Testis (tissue), 2 donors: ENCODE measurements around the gene OR5P2.
"Not testable (repeated sequence)": the region's sequence is repeated elsewhere in the genome, so short reads cannot be mapped to it uniquely, and the experiment has no call there.

Experiments used
- CTCF ChIP-seq, 3 experiments: fragments of 450-650 bp in 2 of 3; fragments of 200-600 bp in 1 of 3; sonication (generic) in 1 of 3; IDR thresholded peaks; one replicate each; pipeline ENCODE4 v1.5.1; 2016 to 2019; ENCODE audit warnings: antibody characterized with exemption in 3 of 3, mild to moderate bottlenecking in 2 of 3, moderate library complexity in 1 of 3
- POLR2A ChIP-seq: fragments of 450-650 bp; IDR thresholded peaks from one replicate; pipeline ENCODE4 v1.6.1; 2017; ENCODE audit warnings: antibody characterized with exemption, mild to moderate bottlenecking, moderate library complexity

GRCh38 chr11:7814897-7815296 is 18.2 kb upstream of the OR5P2 start:
- not testable (repeated sequence) for TF ChIP-seq CTCF (IDR thresholded peaks at IDR 0.05); POLR2A
